Liver (tissue), 9 donors: Measurements from ENCODE around the gene AIPL1. TPM values are rescaled to one million over a fixed set of nuclear protein-coding genes. Genes with fewer than 3 reads are reported as not detected.

Source experiments
- DNase-seq: peaks from one replicate; pipeline ENCODE4 v3.0.0-alpha.2; 2017; ENCODE audit warnings: low spot score
- H3K27ac ChIP-seq, 2 donors: one replicate each; pipeline ENCODE4 v1.7.0; 2013; ENCODE audit warnings: inconsistent platforms in 2 of 2, low read length in 2 of 2, control low read depth in 1 of 2, low read depth in 1 of 2, mild to moderate bottlenecking in 1 of 2
- H3K27me3 ChIP-seq, 4 donors: one replicate each; pipeline versions ENCODE4 v1.6.1 to v1.7.0; 2013; ENCODE audit warnings: low read length in 3 of 4, inconsistent platforms in 1 of 4, mild to moderate bottlenecking in 1 of 4, moderate library complexity in 1 of 4; ENCODE audit not compliant: control insufficient read depth in 4 of 4, insufficient read depth in 4 of 4
- H3K36me3 ChIP-seq, 4 donors: one replicate each; pipeline versions ENCODE4 v1.6.1 to v1.7.0; 2013; ENCODE audit warnings: low read length in 3 of 4, mild to moderate bottlenecking in 3 of 4, low read depth in 1 of 4, moderate library complexity in 1 of 4; ENCODE audit not compliant: control insufficient read depth in 4 of 4, insufficient read depth in 3 of 4
- H3K4me1 ChIP-seq, 4 donors: one replicate each; pipeline versions ENCODE4 v1.6.1 to v1.7.0; 2013; ENCODE audit warnings: low read length in 3 of 4, mild to moderate bottlenecking in 3 of 4, moderate library complexity in 1 of 4; ENCODE audit not compliant: control insufficient read depth in 4 of 4, insufficient read depth in 4 of 4
- H3K4me3 ChIP-seq, 3 donors: one replicate each; pipeline versions ENCODE4 v1.6.1 to v1.7.0; 2013; ENCODE audit warnings: low read length in 3 of 3, control low read depth in 1 of 3, low read depth in 1 of 3, mild to moderate bottlenecking in 1 of 3
- H3K9ac ChIP-seq, 2 donors: one replicate each; pipeline ENCODE4 v1.7.0; 2013; ENCODE audit warnings: low read length in 2 of 2, mild to moderate bottlenecking in 2 of 2, moderate library complexity in 2 of 2, control low read depth in 1 of 2, low read depth in 1 of 2
- H3K9me3 ChIP-seq, 4 donors: one replicate each; pipeline versions ENCODE4 v1.6.1 to v1.7.0; 2013; ENCODE audit warnings: low read length in 3 of 4; ENCODE audit not compliant: control insufficient read depth in 4 of 4
- EGR1 ChIP-seq, 2 donors: IDR thresholded peaks; 2 replicates each; pipeline ENCODE4 v1.6.1; 2016 to 2018; ENCODE audit warnings: antibody characterized with exemption in 2 of 2, low read depth in 2 of 2
- FOXA1 ChIP-seq: IDR thresholded peaks from 2 replicates; pipeline ENCODE4 v1.6.1; 2016; ENCODE audit warnings: antibody characterized with exemption
- FOXA2 ChIP-seq: IDR thresholded peaks from 2 replicates; pipeline ENCODE4 v1.6.1; 2016; ENCODE audit warnings: antibody characterized with exemption
- GABPA ChIP-seq, 2 donors: IDR thresholded peaks in 1 of 2; conservative IDR thresholded peaks in 1 of 2; 2 replicates each; pipeline ENCODE4 v1.6.1; 2016; ENCODE audit warnings: antibody characterized with exemption in 2 of 2, mild to moderate bottlenecking in 1 of 2, moderate library complexity in 1 of 2
- HNF4A ChIP-seq, 2 donors: conservative IDR thresholded peaks; 2 replicates each; pipeline ENCODE4 v1.6.1; 2016; ENCODE audit warnings: antibody characterized with exemption in 2 of 2, mild to moderate bottlenecking in 2 of 2
- HNF4G ChIP-seq: IDR thresholded peaks from 2 replicates; pipeline ENCODE4 v1.6.1; 2016; ENCODE audit warnings: antibody characterized with exemption
- JUND ChIP-seq, 2 donors: IDR thresholded peaks; 2 replicates each; pipeline ENCODE4 v1.6.1; 2016; ENCODE audit warnings: antibody characterized with exemption in 2 of 2
- NR2F2 ChIP-seq: IDR thresholded peaks from 2 replicates; pipeline ENCODE4 v1.6.1; 2016; ENCODE audit warnings: antibody characterized with exemption
- RAD21 ChIP-seq, 2 donors: IDR thresholded peaks; 2 replicates each; pipeline ENCODE4 v1.6.1; 2016; ENCODE audit warnings: antibody characterized with exemption in 2 of 2, mild to moderate bottlenecking in 2 of 2
- RXRA ChIP-seq, 2 donors: IDR thresholded peaks; 2 replicates each; pipeline ENCODE4 v1.6.1; 2017 to 2018; ENCODE audit warnings: antibody characterized with exemption in 2 of 2, mild to moderate bottlenecking in 1 of 2
- SP1 ChIP-seq: IDR thresholded peaks from 2 replicates; pipeline ENCODE4 v1.6.1; 2018; ENCODE audit warnings: antibody characterized with exemption, mild to moderate bottlenecking
- TAF1 ChIP-seq: conservative IDR thresholded peaks from 2 replicates; pipeline ENCODE4 v1.6.1; 2016; ENCODE audit warnings: antibody characterized with exemption, mild to moderate bottlenecking
- YY1 ChIP-seq: IDR thresholded peaks from 2 replicates; pipeline ENCODE4 v1.6.1; 2016; ENCODE audit warnings: antibody characterized with exemption, mild to moderate bottlenecking
- WGBS: extraction: QIAGEN DNeasy Blood & Tissue Kit; methylation state at CpG from one replicate; pipeline ENCODE4 v1.1.7; 2013; 5-methylcytosine and 5-hydroxymethylcytosine counted together
- polyA plus RNA-seq, 2 donors: library from polyadenylated mRNA; stranded (reverse) in 1 of 2; unstranded in 1 of 2; fragments of 200-250 nt in 1 of 2; fragments of >200 nt in 1 of 2; fragmentation: Nextera tagmentation in 1 of 2; extraction: Ambion mirVana in 1 of 2; gene quantifications; one replicate each; pipeline versions ENCODE4 v1.2.1 to v1.2.3, GENCODE V29; 2013 to 2015
- total RNA-seq, 2 donors: library from RNA; depleted of rRNA; stranded (reverse); fragments of >200 nt; gene quantifications; one replicate each; pipeline ENCODE4 v1.2.3, GENCODE V29; 2014
- TF ChIP-seq, protein P1 (sequence below): IDR thresholded peaks from 2 replicates; pipeline ENCODE4 v1.6.1; 2016; ENCODE audit warnings: antibody characterized with exemption, mild to moderate bottlenecking
- TF ChIP-seq, protein P2 (sequence below): IDR thresholded peaks from 2 replicates; pipeline ENCODE4 v1.6.1; 2016; ENCODE audit warnings: antibody characterized with exemption
- TF ChIP-seq, protein P3 (sequence below): IDR thresholded peaks from 2 replicates; pipeline ENCODE4 v1.6.1; 2016; ENCODE audit warnings: antibody characterized with exemption
- TF ChIP-seq, protein P4 (sequence below): IDR thresholded peaks from 2 replicates; pipeline ENCODE4 v1.6.1; 2016; ENCODE audit warnings: antibody characterized with exemption
- TF ChIP-seq, protein P5 (sequence below): fragments of 150-350 bp; IDR thresholded peaks from 2 replicates; pipeline ENCODE4 v1.5.1; 2017; ENCODE audit warnings: improper control_type of control experiment, low read depth, low read length; ENCODE audit not compliant: missing input control
- donor health status: healthy.
- donor health status: healthy.
- donor health status: healthy.
- donor health status: healthy.
- donor health status: healthy.

AIPL1 gene
- total and polyA plus RNA-seq, 4 donors, result not detected

DNA sequence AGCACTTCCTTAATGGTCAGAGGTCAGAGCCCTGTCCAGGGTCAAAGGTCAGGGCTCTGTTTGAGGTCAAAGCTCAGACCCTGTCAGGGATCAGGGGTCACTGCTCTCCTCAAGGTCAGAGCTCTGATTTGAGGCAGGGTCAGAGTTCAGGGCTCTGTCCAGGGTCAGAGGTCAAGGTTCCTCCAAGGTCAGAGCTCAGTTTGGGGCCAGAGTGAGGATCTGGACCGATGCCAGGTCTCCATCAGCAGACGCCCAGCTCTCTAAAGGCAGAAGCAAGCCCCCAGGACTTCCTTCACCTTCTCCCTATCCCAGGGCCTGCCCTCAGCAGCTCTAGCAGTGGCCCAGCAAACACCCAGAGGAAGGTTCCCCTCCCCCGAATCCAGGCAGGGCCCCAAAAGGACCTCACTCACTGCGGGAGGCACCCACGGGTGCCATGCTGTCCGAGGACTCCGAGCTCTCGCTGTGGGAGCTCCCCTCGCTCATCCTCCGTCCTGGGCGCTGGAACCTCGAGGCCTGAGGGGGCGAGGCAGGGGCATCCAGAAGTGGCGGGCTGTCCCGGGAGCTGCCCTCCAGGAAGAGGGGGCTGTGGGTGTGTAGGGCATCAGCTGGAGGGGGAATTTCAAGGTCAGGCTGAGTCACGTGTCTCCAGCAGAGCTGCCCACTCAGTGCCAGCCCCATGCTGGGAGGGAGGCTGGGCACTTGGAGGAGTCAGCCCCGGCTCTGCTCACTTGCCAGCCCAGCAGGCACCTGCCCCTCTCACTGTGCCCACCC is 36.0 kb upstream of the AIPL1 start:
- H3K36me3 ChIP-seq, result no peaks in the 10 kb centered on the region
- TF ChIP-seq, protein P1, sequence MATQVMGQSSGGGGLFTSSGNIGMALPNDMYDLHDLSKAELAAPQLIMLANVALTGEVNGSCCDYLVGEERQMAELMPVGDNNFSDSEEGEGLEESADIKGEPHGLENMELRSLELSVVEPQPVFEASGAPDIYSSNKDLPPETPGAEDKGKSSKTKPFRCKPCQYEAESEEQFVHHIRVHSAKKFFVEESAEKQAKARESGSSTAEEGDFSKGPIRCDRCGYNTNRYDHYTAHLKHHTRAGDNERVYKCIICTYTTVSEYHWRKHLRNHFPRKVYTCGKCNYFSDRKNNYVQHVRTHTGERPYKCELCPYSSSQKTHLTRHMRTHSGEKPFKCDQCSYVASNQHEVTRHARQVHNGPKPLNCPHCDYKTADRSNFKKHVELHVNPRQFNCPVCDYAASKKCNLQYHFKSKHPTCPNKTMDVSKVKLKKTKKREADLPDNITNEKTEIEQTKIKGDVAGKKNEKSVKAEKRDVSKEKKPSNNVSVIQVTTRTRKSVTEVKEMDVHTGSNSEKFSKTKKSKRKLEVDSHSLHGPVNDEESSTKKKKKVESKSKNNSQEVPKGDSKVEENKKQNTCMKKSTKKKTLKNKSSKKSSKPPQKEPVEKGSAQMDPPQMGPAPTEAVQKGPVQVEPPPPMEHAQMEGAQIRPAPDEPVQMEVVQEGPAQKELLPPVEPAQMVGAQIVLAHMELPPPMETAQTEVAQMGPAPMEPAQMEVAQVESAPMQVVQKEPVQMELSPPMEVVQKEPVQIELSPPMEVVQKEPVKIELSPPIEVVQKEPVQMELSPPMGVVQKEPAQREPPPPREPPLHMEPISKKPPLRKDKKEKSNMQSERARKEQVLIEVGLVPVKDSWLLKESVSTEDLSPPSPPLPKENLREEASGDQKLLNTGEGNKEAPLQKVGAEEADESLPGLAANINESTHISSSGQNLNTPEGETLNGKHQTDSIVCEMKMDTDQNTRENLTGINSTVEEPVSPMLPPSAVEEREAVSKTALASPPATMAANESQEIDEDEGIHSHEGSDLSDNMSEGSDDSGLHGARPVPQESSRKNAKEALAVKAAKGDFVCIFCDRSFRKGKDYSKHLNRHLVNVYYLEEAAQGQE, result no peak
- TF ChIP-seq NR2F2 (peak; percentile 99), FOXA1 (no peak), JUND (IDR thresholded peaks at IDR 0.05) (no peak), TAF1 (no peak), HNF4G (no peak), EGR1 (IDR thresholded peaks at IDR 0.05; ENCODE audit: low read depth in 2 of 2) (no peak), HNF4A (conservative IDR thresholded peaks at IDR 0.05) (peak in 1 of 2 donors; percentile 29), RAD21 (IDR thresholded peaks at IDR 0.05) (no peak), YY1 (no peak), SP1 (no peak), RXRA (IDR thresholded peaks at IDR 0.05) (peak in 1 of 2 donors; percentile 50), FOXA2 (no peak), GABPA (IDR thresholded peaks at IDR 0.05 in 1 of 2, conservative IDR thresholded peaks at IDR 0.05 in 1 of 2) (no peak)
- TF ChIP-seq, protein P2, sequence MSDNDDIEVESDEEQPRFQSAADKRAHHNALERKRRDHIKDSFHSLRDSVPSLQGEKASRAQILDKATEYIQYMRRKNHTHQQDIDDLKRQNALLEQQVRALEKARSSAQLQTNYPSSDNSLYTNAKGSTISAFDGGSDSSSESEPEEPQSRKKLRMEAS, result no peak
- TF ChIP-seq, protein P3, sequence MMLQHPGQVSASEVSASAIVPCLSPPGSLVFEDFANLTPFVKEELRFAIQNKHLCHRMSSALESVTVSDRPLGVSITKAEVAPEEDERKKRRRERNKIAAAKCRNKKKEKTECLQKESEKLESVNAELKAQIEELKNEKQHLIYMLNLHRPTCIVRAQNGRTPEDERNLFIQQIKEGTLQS, result no peak
- TF ChIP-seq, protein P4, sequence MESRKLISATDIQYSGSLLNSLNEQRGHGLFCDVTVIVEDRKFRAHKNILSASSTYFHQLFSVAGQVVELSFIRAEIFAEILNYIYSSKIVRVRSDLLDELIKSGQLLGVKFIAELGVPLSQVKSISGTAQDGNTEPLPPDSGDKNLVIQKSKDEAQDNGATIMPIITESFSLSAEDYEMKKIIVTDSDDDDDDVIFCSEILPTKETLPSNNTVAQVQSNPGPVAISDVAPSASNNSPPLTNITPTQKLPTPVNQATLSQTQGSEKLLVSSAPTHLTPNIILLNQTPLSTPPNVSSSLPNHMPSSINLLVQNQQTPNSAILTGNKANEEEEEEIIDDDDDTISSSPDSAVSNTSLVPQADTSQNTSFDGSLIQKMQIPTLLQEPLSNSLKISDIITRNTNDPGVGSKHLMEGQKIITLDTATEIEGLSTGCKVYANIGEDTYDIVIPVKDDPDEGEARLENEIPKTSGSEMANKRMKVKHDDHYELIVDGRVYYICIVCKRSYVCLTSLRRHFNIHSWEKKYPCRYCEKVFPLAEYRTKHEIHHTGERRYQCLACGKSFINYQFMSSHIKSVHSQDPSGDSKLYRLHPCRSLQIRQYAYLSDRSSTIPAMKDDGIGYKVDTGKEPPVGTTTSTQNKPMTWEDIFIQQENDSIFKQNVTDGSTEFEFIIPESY, result no peak
- TF ChIP-seq, protein P5, sequence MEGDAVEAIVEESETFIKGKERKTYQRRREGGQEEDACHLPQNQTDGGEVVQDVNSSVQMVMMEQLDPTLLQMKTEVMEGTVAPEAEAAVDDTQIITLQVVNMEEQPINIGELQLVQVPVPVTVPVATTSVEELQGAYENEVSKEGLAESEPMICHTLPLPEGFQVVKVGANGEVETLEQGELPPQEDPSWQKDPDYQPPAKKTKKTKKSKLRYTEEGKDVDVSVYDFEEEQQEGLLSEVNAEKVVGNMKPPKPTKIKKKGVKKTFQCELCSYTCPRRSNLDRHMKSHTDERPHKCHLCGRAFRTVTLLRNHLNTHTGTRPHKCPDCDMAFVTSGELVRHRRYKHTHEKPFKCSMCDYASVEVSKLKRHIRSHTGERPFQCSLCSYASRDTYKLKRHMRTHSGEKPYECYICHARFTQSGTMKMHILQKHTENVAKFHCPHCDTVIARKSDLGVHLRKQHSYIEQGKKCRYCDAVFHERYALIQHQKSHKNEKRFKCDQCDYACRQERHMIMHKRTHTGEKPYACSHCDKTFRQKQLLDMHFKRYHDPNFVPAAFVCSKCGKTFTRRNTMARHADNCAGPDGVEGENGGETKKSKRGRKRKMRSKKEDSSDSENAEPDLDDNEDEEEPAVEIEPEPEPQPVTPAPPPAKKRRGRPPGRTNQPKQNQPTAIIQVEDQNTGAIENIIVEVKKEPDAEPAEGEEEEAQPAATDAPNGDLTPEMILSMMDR, result no peak

More for the DNA sequence above, 36.0 kb upstream of the AIPL1 start:
- Histone ChIP-seq H3K9me3 (no peaks in the 10 kb centered on the region), H3K27me3 (no peaks in the 10 kb centered on the region), H3K9ac (no peak overlapping the region), H3K4me3 (no peak overlapping the region), H3K4me1 (no peaks in the 10 kb centered on the region), H3K27ac (no peak overlapping the region)
- no peak for DNase-seq
- 92% methylated on average over 17 of the region's 17 CpGs for WGBS
